Uterus (tissue), 2 donors: ENCODE measurements around the gene DRC7.

ENCODE experiments used
- POLR2A ChIP-seq, 2 donors: fragments of 450-650 bp; IDR thresholded peaks; one replicate each; pipeline ENCODE4 v1.6.1; 2016; ENCODE audit warnings: antibody characterized with exemption in 2 of 2, mild to moderate bottlenecking in 1 of 2, moderate library complexity in 1 of 2
- TF ChIP-seq, protein P1 (sequence below), 4 experiments: fragments of 200-600 bp in 2 of 4; fragments of 450-650 bp in 2 of 4; sonication (generic) in 2 of 4; IDR thresholded peaks; one replicate each; pipeline ENCODE4 v1.5.1; 2016 to 2019; ENCODE audit warnings: antibody characterized with exemption in 4 of 4, mild to moderate bottlenecking in 2 of 4, moderate library complexity in 1 of 4

DNA sequence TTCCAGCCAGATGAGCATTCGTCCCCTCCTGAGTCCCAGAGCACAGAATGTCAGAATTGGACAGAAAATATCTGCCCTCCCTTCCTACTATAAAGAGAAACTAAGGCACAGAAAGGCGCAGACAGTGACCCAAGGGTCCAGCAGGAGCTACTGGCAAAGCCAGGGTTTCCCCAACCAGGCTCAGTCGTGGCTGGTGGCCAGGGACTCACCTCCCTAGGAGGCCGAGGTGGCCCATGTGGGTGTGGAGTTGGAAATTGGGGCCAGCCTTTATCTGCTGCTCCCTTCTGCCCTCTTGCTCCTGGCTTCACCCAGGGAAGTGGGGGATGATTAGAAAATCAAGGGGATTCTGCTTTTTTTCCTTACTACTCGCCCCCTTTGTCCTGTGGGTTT is 1.1 kb downstream of the DRC7 start:
- TF ChIP-seq, protein P1, sequence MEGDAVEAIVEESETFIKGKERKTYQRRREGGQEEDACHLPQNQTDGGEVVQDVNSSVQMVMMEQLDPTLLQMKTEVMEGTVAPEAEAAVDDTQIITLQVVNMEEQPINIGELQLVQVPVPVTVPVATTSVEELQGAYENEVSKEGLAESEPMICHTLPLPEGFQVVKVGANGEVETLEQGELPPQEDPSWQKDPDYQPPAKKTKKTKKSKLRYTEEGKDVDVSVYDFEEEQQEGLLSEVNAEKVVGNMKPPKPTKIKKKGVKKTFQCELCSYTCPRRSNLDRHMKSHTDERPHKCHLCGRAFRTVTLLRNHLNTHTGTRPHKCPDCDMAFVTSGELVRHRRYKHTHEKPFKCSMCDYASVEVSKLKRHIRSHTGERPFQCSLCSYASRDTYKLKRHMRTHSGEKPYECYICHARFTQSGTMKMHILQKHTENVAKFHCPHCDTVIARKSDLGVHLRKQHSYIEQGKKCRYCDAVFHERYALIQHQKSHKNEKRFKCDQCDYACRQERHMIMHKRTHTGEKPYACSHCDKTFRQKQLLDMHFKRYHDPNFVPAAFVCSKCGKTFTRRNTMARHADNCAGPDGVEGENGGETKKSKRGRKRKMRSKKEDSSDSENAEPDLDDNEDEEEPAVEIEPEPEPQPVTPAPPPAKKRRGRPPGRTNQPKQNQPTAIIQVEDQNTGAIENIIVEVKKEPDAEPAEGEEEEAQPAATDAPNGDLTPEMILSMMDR (IDR thresholded peaks at IDR 0.05) = no peak
- no peak for TF ChIP-seq POLR2A (IDR thresholded peaks at IDR 0.05)
